ENCODE measurements around the gene BLNK. TPM values are rescaled to one million over a fixed set of nuclear protein-coding genes. Genes with fewer than 3 reads are reported as not detected.

BLNK gene
- total and polyA plus RNA-seq, 9 of the 15 experiments (the other 6 are each of a cell fraction or from before 2014, with no cell fraction given) = not detected

DNA sequence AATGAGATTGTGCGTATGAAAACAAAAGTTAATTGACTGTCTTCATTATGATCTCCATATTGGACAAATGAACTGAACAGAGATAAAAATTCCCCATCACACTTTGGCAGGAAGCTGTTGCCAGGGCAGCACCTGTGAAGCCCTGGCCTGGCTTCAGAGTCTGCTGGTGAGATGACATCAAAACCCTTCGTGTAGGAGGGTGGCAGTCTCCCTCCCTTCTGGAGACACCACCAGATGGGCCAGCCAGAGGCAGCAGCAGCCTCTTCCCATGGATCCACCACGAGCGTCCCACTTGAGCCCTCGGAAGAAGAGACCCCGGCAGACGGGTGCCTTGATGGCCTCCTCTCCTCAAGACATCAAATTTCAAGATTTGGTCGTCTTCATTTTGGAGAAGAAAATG is 32.9 kb upstream of the BLNK start, which contains the start of gene DNTT:
DNTT (plus strand) TSS at position 205 of the 400 bp plus-strand sequence; CDS start at position 269, 64 bp downstream.
- Histone ChIP-seq H3K4me1 (replicated peaks in 1 of 2; ENCODE audit: control insufficient read depth in 2 of 2, insufficient read depth in 2 of 2, low read length in 2 of 2) (no peaks in the 10 kb centered on the region), H3K9me3 (replicated peaks; ENCODE audit: control insufficient read depth, insufficient read depth, low read depth, low read length) (no peaks in the 10 kb centered on the region), H4K20me1 (replicated peaks; ENCODE audit: control insufficient read depth, insufficient read depth, low read length) (no peaks in the 10 kb centered on the region; the same call in 1 of the 2 replicates), H3K27me3 (ENCODE audit: control insufficient read depth in 2 of 2, insufficient read depth in 2 of 2, low read length in 2 of 2) (peaks cover 0 to 11% of the 10 kb centered on the region in 2 experiments; a peak in 4 of 5 replicates), H3K4me2 (ENCODE audit: insufficient read depth, low read length) (no peak within 1 kb of the TSS), H3K36me3 (ENCODE audit: control insufficient read depth, insufficient read depth, low read length) (no peaks in the 10 kb centered on the region), H3K9me1 (ENCODE audit: control insufficient read depth, insufficient read depth, low read length) (no peaks in the 10 kb centered on the region), H3K4me3 (no peak within 1 kb of the TSS), H2AFZ (ENCODE audit: low read depth, low read length) (no peak within 1 kb of the TSS), H3K9ac (ENCODE audit: insufficient read depth in 1 of 2, low read depth in 2 of 2, low read length in 2 of 2) (no peak within 1 kb of the TSS), H3K79me2 (ENCODE audit: control insufficient read depth, insufficient read depth, low read length) (no peaks in the 10 kb centered on the region), H3K27ac (ENCODE audit: extremely low read depth, low read depth, low read length) (no peak within 1 kb of the TSS)
- ATAC-seq (no peak), FAIRE-seq (no peak), DNase-seq (ENCODE audit: extremely low read depth in 1 of 4, low spot score in 3 of 4) (no peak)
- no TSS peak for BruUV-seq (replicated peaks)
- in situ Hi-C loops (cut with MboI) (no loop called here), intact Hi-C loops (cut with micrococcal nuclease) (no loop called here)
- ChIA-PET POLR2A (interaction anchor here (0.6 kb wide), 1 partner anchor 798 kb away, joined by 3 read pairs; no protein-coding TSS in a partner anchor), CTCF (ENCODE audit: low intra/inter-chr PET ratio) (interaction anchor here (0.6 kb wide), 1 partner anchor 10 kb away, joined by 3 read pairs; no protein-coding TSS in a partner anchor)
- 0% methylated on average over 4 of the region's 8 CpGs for WGBS (ENCODE audit: insufficient coverage, low coverage, missing lambda C conversion rate)
- no peak for TF ChIP-seq ZNF24 (IDR thresholded peaks at IDR 0.05)
- no peak for TF ChIP-seq ARNT (IDR thresholded peaks at IDR 0.05)
- TF ChIP-seq, protein P1, sequence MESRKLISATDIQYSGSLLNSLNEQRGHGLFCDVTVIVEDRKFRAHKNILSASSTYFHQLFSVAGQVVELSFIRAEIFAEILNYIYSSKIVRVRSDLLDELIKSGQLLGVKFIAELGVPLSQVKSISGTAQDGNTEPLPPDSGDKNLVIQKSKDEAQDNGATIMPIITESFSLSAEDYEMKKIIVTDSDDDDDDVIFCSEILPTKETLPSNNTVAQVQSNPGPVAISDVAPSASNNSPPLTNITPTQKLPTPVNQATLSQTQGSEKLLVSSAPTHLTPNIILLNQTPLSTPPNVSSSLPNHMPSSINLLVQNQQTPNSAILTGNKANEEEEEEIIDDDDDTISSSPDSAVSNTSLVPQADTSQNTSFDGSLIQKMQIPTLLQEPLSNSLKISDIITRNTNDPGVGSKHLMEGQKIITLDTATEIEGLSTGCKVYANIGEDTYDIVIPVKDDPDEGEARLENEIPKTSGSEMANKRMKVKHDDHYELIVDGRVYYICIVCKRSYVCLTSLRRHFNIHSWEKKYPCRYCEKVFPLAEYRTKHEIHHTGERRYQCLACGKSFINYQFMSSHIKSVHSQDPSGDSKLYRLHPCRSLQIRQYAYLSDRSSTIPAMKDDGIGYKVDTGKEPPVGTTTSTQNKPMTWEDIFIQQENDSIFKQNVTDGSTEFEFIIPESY (CRISPR knock-in tag; IDR thresholded peaks at IDR 0.05) = no peak
- no peak for TF ChIP-seq ZNF695 (CRISPR knock-in tag; IDR thresholded peaks at IDR 0.05)
- TF ChIP-seq JUND (IDR thresholded peaks at IDR 0.05; ENCODE audit: borderline replicate concordance, low read depth, low read length) = no peak
- no peak for TF ChIP-seq JUND (tag; IDR thresholded peaks at IDR 0.05; ENCODE audit: borderline replicate concordance, low read depth, low read length)
- no peak for TF ChIP-seq CHD1 (IDR thresholded peaks at IDR 0.05; ENCODE audit: low read length)
- no peak for TF ChIP-seq ZNF3 (CRISPR knock-in tag; IDR thresholded peaks at IDR 0.05)
- TF ChIP-seq ZBTB8A (IDR thresholded peaks at IDR 0.05; ENCODE audit: partially characterized antibody) = no peak
- no peak for TF ChIP-seq ZNF324 (CRISPR knock-in tag; IDR thresholded peaks at IDR 0.05)
- TF ChIP-seq ZNF23 (CRISPR knock-in tag; IDR thresholded peaks at IDR 0.05) = no peak
- TF ChIP-seq, protein P2, sequence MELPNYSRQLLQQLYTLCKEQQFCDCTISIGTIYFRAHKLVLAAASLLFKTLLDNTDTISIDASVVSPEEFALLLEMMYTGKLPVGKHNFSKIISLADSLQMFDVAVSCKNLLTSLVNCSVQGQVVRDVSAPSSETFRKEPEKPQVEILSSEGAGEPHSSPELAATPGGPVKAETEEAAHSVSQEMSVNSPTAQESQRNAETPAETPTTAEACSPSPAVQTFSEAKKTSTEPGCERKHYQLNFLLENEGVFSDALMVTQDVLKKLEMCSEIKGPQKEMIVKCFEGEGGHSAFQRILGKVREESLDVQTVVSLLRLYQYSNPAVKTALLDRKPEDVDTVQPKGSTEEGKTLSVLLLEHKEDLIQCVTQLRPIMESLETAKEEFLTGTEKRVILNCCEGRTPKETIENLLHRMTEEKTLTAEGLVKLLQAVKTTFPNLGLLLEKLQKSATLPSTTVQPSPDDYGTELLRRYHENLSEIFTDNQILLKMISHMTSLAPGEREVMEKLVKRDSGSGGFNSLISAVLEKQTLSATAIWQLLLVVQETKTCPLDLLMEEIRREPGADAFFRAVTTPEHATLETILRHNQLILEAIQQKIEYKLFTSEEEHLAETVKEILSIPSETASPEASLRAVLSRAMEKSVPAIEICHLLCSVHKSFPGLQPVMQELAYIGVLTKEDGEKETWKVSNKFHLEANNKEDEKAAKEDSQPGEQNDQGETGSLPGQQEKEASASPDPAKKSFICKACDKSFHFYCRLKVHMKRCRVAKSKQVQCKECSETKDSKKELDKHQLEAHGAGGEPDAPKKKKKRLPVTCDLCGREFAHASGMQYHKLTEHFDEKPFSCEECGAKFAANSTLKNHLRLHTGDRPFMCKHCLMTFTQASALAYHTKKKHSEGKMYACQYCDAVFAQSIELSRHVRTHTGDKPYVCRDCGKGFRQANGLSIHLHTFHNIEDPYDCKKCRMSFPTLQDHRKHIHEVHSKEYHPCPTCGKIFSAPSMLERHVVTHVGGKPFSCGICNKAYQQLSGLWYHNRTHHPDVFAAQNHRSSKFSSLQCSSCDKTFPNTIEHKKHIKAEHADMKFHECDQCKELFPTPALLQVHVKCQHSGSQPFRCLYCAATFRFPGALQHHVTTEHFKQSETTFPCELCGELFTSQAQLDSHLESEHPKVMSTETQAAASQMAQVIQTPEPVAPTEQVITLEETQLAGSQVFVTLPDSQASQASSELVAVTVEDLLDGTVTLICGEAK (IDR thresholded peaks at IDR 0.05) = no peak
- TF ChIP-seq, protein P2 (CRISPR knock-in tag; IDR thresholded peaks at IDR 0.05) = no peak
- no peak for TF ChIP-seq PCBP1 (IDR thresholded peaks at IDR 0.05; ENCODE audit: low read depth, low read length, poor library complexity, severe bottlenecking)

Measured in K562 (cell line).